ENCODE data around the gene MIF4GD.

Gene MIF4GD

DNA sequence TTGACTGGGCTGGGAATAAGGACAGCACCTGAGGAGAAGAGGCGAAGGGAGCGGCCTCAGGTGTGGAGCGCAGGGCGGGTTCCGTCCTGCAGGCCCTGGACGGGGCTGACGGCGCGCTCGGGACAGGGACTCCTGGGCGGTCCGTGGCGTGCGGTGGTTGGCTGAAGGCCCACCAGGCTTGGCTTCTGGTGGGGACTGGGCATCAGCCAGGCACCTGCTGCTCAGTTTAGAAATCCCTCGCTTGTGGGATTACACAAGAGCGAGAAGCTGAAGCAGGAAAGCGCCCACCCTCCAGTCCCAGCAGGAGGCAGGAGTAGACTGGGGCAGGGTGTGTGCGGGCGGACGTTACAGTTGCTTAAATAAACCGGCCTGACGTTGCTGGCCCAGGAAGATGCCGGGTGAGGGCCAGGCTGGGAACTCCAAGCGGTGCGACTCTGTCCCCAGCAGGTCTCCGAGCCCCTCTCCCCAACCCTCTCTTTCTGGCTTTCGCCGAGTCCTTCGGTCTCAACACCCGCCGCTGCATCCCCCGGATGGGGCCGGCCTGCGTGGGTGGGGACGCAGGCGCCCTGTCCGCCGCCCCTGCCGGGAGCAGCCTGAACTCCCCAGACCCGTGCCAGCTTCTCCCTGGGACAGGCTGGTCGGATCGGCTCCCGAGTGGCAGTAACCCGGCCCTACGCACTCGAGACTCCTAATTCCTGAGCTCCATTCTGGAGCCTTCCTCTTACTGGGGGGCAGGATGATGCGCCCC, 639 bp downstream of the MIF4GD start:
- H3K27ac ChIP-seq: peak overlapping the region; percentile 92
- no peak for TF ChIP-seq CTCF (IDR thresholded peaks at IDR 0.05)
- no peak for TF ChIP-seq ZFX (IDR thresholded peaks at IDR 0.05; ENCODE audit: borderline replicate concordance)

DNA sequence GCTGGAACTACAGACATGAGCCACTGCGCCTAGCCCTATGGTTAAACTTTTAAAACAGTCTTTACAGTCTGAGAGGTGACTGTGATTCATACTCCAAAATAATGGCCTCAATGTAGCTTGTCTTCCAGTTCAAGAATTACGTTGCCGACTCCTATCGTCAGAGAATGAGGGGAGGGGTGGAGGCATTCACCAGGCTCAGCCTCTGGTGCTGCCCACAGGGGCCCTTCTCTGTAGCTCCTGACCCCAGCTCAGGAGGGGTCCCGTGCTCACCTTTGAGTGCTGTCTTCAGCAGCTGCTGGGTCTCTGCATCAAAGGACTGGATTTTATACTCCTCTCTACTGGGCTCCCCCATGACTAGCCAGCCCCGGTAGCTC, 1.2 kb downstream of the MIF4GD start:
- no peak for TF ChIP-seq ZFX (IDR thresholded peaks at IDR 0.05; ENCODE audit: borderline replicate concordance)
- TF ChIP-seq CTCF (IDR thresholded peaks at IDR 0.05): no peak
- peak overlapping the region; percentile 92 for H3K27ac ChIP-seq

DNA sequence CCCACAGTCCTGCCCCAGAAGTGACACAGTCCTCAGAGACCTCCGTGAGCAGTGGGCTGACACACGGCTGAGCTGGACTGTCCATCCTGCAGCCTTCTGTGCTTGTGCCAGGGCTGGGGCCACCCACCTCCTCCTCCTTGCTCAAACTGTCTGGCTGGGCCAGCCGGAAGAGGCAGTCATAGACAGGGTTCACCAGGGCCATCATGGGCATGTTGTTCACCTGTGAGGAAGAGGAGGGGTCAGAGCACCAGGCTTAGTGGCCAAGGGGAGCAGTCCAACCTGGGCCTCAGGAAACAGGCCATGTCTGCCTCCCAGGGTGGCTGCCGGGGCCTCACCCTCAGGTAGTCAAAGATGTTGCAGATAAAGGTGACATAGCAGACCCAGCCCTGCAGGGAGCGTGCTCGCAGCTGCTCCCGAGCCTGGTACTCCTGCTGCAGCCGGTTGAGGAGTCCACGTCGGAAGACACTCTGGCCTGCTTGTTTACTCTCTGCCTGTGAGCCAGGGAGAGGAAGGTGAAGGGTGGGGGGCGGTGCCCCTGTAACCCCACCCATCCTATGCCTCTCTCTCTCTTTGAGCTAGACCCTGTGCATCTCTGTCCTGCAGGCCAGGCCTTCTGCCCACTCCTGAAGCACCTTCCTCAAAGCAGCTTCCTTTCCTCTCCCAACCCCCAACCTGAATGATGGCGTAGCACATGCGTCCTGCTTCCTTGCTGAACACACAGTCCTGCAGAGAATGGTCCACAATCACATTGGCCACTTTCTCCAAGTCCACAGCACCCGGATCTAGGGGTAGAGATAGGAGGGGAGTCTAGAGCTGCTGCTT, 3.4 kb downstream of the MIF4GD start:
- TF ChIP-seq CTCF (IDR thresholded peaks at IDR 0.05): peak; percentile 23; the same call in 1 of the 2 replicates
- no peak for TF ChIP-seq ZFX (IDR thresholded peaks at IDR 0.05; ENCODE audit: borderline replicate concordance)
- peak overlapping the region; percentile 18; the same call in 1 of the 2 replicates for H3K27ac ChIP-seq

- no peak for TF ChIP-seq ZFX (IDR thresholded peaks at IDR 0.05; ENCODE audit: borderline replicate concordance)
- TF ChIP-seq CTCF (IDR thresholded peaks at IDR 0.05): no peak
- peak overlapping the region; percentile 18; the same call in 1 of the 2 replicates for H3K27ac ChIP-seq
Observed at GRCh38 chr17:75267153-75267410, 3.9 kb downstream of the MIF4GD start.

DNA sequence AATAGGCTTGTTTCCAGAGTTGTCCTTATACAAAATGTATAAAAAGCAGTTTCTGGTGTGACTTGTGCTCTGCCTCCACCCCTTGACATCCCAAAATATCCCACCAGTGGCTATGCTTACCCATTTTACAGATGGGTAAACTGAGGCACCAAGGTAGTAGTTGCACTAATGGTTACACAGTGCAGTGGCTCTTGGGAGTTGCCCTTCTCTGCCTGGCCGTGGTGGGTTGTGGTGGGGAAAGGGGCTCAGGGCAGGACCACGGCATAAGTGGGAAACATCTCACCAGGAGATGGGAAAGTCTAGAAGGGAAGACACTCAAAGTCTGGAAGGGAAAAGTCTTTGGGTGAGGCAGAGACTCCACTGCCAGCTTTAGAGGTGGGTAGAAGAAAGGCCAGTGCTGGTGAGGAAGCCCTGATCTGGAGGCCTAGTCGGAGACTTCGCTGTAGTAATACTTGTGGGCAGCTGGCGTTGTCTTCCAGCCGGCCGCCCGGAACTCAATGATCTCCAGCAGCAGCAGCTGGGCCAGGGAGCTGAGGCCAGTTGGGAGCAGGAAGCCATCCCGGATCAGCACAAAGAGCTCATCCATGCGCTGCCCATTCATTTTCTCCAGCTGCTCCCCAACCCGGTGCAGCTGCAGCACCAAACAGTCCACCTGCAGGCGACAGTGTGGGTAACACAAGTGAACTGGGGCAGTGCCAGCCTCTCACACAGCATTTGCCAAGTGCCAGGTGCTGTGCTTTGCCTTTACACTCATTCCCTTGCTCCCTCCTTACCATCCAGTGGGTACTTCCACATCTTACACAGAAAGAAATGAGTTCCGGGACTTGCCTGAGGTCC, 4.5 kb downstream of the MIF4GD start:
- H3K27ac ChIP-seq: peak overlapping the region; percentile 18; the same call in 1 of the 2 replicates
- TF ChIP-seq CTCF (IDR thresholded peaks at IDR 0.05): no peak
- TF ChIP-seq ZFX (IDR thresholded peaks at IDR 0.05; ENCODE audit: borderline replicate concordance): no peak

DNA sequence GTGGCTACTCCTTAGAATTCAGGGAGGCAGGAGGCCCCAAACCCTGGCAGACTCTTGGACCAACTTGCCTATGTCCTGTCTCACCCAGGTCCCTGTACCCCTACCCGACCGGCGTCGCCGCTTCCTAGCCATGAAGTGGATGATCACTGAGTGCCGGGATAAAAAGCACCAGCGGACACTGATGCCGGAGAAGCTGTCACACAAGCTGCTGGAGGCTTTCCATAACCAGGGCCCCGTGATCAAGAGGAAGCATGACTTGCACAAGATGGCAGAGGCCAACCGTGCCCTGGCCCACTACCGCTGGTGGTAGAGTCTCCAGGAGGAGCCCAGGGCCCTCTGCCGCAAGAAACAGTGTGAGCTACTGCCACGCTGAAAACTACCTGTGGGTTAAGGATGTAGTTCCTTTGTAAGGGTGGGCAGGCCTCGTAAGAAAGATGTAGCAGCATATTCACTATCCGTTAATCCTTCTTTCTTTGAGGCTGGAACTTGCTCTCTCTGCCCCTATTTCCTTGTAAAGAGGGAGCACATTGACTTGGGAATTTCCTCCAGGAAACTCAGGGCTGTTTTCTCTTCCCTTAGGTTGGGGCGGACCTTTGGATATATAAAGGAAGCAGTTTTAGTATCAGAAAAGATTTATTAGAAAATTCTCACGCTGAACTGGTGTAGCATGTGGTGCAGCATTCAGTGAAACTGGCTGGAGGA, 5.3 kb downstream of the MIF4GD start:
- no peak overlapping the region for H3K27ac ChIP-seq
- no peak for TF ChIP-seq ZFX (IDR thresholded peaks at IDR 0.05; ENCODE audit: borderline replicate concordance)

DNA sequence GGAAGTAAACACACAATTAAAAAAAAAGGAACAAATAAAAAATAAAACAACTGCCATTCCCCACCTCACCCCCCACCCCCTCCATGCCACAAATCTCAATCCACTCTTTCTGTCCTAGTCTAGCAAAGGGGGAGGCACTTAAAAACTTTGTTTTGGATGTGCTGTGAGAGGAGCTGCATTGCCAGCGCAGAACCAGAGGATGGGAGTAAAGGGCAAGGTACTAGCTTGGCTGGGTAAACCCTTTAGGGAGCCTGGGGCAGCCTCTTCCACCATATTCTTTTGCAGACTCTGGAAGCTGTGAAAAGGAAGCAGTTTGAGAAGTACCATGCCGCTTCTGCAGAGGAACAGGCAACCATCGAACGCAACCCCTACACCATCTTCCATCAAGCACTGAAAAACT, 8.0 kb downstream of the MIF4GD start:
- TF ChIP-seq CTCF (IDR thresholded peaks at IDR 0.05) (no peak), ZFX (IDR thresholded peaks at IDR 0.05; ENCODE audit: borderline replicate concordance) (no peak)
- no peak overlapping the region; the same call in 1 of the 2 replicates for H3K27ac ChIP-seq

Measured in 22Rv1 (cell line).